ENCODE measurements around the gene BRINP2.

BRINP2 gene
- total RNA-seq: 0 reads per million in 9 experiments

GRCh38 chr1:177170756-177171535 lies at the start of gene BRINP2:
BRINP2 (plus strand) TSS chr1:177170958; CDS start chr1:177229877, 58,919 bp downstream.
- Mint-ChIP-seq H3K27me3 (peaks cover 0 to 5% of the 10 kb centered on the region in 2 donors), H3K4me3 (no peak within 1 kb of the TSS), H3K9me3 (peaks cover 0 to 2% of the 10 kb centered on the region in 2 donors), H3K4me1 (ENCODE audit: low read depth in 2 of 2) (no peaks in the 10 kb centered on the region), H3K27ac (no peak within 1 kb of the TSS), H3K36me3 (ENCODE audit: insufficient read depth) (no peaks in the 10 kb centered on the region)
- no peak for ATAC-seq (replicated peaks)
- no peak for DNase-seq

GRCh38 chr1:177122461-177123251 lies 48.1 kb upstream of the BRINP2 start:
- ATAC-seq (replicated peaks) (no peak), DNase-seq (no peak)
- H3K9me3 Mint-ChIP-seq: peaks cover 4 to 26% of the 10 kb centered on the region in 2 donors

DNA sequence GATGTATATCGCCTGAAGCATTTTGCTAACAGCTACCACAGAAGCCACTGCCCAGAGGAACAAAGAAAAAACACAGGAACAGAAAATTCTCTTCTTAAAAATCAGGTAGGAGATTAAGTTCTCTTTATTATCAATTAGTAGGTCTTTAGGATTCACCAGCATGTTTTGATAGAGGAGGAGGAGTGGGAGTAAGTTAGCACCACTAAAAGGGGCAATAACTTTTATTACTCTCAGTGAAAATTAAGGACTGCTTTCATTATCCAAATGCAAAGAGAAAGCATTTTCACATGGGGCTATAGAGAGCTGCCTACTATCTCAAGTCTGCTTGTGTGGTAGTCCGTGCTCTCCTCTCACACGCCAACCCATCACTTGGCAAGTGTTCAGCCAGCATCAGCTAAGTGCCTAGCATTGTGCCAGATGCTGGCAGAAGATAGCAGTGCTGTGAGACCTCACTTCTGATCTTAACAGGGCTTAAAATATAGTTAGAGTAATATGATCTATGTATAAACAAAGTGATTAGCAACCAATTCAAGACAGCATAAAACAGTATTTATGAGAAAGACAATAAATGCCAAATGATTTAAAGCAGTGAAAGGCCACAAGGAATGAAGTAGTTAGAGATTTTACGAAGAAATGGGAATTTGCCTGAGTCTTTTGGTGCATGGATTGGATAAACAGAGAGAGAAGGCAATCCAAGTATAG lies 46.0 kb upstream of the BRINP2 start:
- Mint-ChIP-seq H3K9me3 (peaks cover 4 to 36% of the 10 kb centered on the region in 2 donors), H3K36me3 (ENCODE audit: insufficient read depth) (no peaks in the 10 kb centered on the region), H3K4me3 (no peak overlapping the region), H3K27me3 (peaks cover 0 to 6% of the 10 kb centered on the region in 2 donors), H3K27ac (no peak overlapping the region), H3K4me1 (ENCODE audit: low read depth in 2 of 2) (no peaks in the 10 kb centered on the region)
- DNase-seq: no peak
- ATAC-seq (replicated peaks): no peak

More at GRCh38 chr1:177122461-177123251, 48.1 kb upstream of the BRINP2 start:
- H3K27ac Mint-ChIP-seq: no peak overlapping the region
- H3K4me3 Mint-ChIP-seq: no peak overlapping the region
- no peaks in the 10 kb centered on the region for H3K36me3 Mint-ChIP-seq (ENCODE audit: insufficient read depth)
- H3K4me1 Mint-ChIP-seq (ENCODE audit: low read depth in 2 of 2): no peaks in the 10 kb centered on the region
- peaks cover 0 to 6% of the 10 kb centered on the region in 2 donors for H3K27me3 Mint-ChIP-seq

DNA sequence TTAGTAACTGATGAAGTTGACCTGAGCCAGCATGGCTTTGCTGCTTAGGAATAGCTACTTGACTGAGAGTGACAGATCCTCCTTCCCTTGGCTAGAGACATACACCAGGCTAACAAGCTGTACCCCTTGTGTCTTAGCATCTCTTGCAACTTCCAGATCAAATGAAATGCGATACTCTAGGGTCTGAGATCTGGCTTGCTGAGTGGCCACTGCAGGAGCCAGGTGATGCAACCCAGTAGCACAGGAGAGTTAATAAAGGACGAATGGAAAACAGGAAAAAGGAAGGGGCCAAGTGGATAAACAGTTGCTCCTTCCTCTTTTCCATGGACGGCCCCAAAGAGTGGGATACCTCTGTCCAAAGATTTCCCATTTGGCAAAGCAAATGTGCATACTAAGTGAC lies 44.5 kb upstream of the BRINP2 start:
- Mint-ChIP-seq H3K36me3 (ENCODE audit: insufficient read depth) (no peaks in the 10 kb centered on the region), H3K27ac (no peak overlapping the region), H3K27me3 (peaks cover 0 to 6% of the 10 kb centered on the region in 2 donors), H3K4me3 (no peak overlapping the region), H3K9me3 (peaks cover 4 to 36% of the 10 kb centered on the region in 2 donors), H3K4me1 (ENCODE audit: low read depth in 2 of 2) (no peaks in the 10 kb centered on the region)
- no peak for ATAC-seq (replicated peaks)
- no peak for DNase-seq

GRCh38 chr1:177128665-177129281 lies 42.0 kb upstream of the BRINP2 start:
- Mint-ChIP-seq H3K27me3 (no peaks in the 10 kb centered on the region), H3K9me3 (peaks cover 2 to 18% of the 10 kb centered on the region in 2 donors), H3K36me3 (ENCODE audit: insufficient read depth) (no peaks in the 10 kb centered on the region), H3K4me1 (ENCODE audit: low read depth in 2 of 2) (no peaks in the 10 kb centered on the region), H3K27ac (no peak overlapping the region), H3K4me3 (no peak overlapping the region)
- ATAC-seq (replicated peaks): no peak
- DNase-seq: no peak

DNA sequence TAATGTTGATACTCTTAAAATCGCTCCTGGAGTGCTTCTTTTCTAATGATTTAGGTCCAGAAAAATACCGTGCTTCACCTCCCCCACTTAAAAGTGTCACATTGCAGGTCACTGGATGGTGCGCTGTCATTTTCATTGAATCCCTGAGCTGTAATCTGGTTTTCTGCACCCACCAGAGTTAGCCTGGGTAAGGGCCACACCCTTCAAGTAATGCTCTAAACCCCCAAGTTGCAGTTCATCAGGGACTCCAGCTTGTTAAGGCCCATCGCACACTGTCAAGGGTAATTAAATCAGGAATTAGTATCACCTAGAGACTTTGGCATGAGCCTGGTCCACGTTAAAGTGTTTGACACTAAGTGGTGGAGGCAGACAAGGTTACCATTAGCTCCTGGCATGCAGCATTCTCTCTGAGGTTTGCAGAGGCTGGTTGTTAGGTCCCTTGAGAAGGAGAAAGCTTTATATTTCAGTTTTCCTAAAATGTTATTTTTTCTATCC lies 40.3 kb upstream of the BRINP2 start:
- Mint-ChIP-seq H3K9me3 (peaks cover 6 to 23% of the 10 kb centered on the region in 2 donors), H3K27ac (no peak overlapping the region), H3K4me3 (no peak overlapping the region), H3K36me3 (ENCODE audit: insufficient read depth) (no peaks in the 10 kb centered on the region), H3K27me3 (no peaks in the 10 kb centered on the region), H3K4me1 (ENCODE audit: low read depth in 2 of 2) (no peaks in the 10 kb centered on the region)
- DNase-seq (no peak), ATAC-seq (replicated peaks) (no peak)

DNA sequence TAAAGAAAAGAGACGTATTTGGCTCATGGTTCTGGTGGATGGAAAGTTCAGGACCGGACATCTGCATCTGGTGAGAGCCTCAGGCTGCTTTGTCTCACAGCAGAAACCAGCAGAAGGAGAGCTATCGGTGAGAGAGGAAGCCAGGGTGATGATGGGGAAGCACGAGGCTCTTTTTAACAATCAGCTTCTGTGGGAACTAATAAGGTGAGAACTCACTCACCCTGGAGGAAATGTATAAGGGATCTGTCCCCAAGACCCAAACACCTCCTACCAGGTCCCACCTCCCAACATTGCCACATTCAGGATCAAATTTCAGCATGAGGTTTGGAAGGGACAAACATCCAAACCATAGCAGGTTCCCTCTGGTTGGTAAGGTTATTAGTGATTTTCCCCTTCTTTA lies 39.0 kb upstream of the BRINP2 start:
- no peak overlapping the region for H3K4me3 Mint-ChIP-seq
- ATAC-seq (replicated peaks) (no peak), DNase-seq (no peak)
- no peaks in the 10 kb centered on the region for H3K4me1 Mint-ChIP-seq (ENCODE audit: low read depth in 2 of 2)
- no peak overlapping the region for H3K27ac Mint-ChIP-seq
- H3K27me3 Mint-ChIP-seq: no peaks in the 10 kb centered on the region
- no peaks in the 10 kb centered on the region for H3K36me3 Mint-ChIP-seq (ENCODE audit: insufficient read depth)
- peaks cover 6 to 15% of the 10 kb centered on the region in 2 donors for H3K9me3 Mint-ChIP-seq

DNA sequence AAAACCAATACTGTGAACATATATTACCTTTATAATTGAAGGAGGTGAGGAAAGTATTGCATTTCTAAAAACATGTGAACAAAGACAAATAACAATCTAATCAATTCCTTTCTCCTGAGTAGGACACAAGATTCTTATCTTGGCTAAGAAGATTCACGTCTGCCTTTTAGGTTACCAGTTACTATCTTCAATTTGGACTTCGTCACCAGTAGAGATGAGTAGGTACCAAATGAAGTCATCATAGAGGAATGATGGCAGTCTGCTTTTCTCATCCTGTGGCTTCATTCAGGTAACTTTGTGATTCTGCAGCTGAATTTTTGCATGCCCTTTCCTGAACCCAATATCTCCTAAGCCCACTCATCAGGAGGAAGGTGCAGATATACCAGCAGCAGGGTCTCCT lies 38.6 kb upstream of the BRINP2 start:
- H3K4me1 Mint-ChIP-seq (ENCODE audit: low read depth in 2 of 2): no peaks in the 10 kb centered on the region

GRCh38 chr1:177133977-177134538 lies 36.7 kb upstream of the BRINP2 start:
- H3K4me3 Mint-ChIP-seq: no peak overlapping the region
- no peak overlapping the region for H3K27ac Mint-ChIP-seq
- H3K27me3 Mint-ChIP-seq: no peaks in the 10 kb centered on the region
- no peaks in the 10 kb centered on the region for H3K36me3 Mint-ChIP-seq (ENCODE audit: insufficient read depth)
- ATAC-seq (replicated peaks): no peak
- no peak for DNase-seq
- H3K9me3 Mint-ChIP-seq: peaks cover 9 to 13% of the 10 kb centered on the region in 2 donors
- no peaks in the 10 kb centered on the region for H3K4me1 Mint-ChIP-seq (ENCODE audit: low read depth in 2 of 2)

More for the DNA sequence above, 38.6 kb upstream of the BRINP2 start:
- no peaks in the 10 kb centered on the region for H3K27me3 Mint-ChIP-seq
- H3K9me3 Mint-ChIP-seq: peaks cover 7 to 15% of the 10 kb centered on the region in 2 donors
- no peak overlapping the region for H3K27ac Mint-ChIP-seq
- H3K36me3 Mint-ChIP-seq (ENCODE audit: insufficient read depth): no peaks in the 10 kb centered on the region
- ATAC-seq (replicated peaks) (no peak), DNase-seq (no peak)
- H3K4me3 Mint-ChIP-seq: no peak overlapping the region

GRCh38 chr1:177135250-177135649 lies 35.5 kb upstream of the BRINP2 start:
- H3K9me3 Mint-ChIP-seq: peaks cover 5 to 13% of the 10 kb centered on the region in 2 donors
- DNase-seq (no peak), ATAC-seq (replicated peaks) (no peak)
- H3K36me3 Mint-ChIP-seq (ENCODE audit: insufficient read depth): no peaks in the 10 kb centered on the region
- H3K4me1 Mint-ChIP-seq (ENCODE audit: low read depth in 2 of 2): no peaks in the 10 kb centered on the region
- H3K27ac Mint-ChIP-seq: no peak overlapping the region
- H3K27me3 Mint-ChIP-seq: no peaks in the 10 kb centered on the region
- no peak overlapping the region for H3K4me3 Mint-ChIP-seq

- Mint-ChIP-seq H3K27ac (no peak overlapping the region), H3K4me1 (ENCODE audit: low read depth in 2 of 2) (no peaks in the 10 kb centered on the region), H3K9me3 (peaks cover 5 to 13% of the 10 kb centered on the region in 2 donors), H3K4me3 (no peak overlapping the region), H3K27me3 (no peaks in the 10 kb centered on the region), H3K36me3 (ENCODE audit: insufficient read depth) (no peaks in the 10 kb centered on the region)
- no peak for ATAC-seq (replicated peaks)
- DNase-seq: no peak
These were observed 32.9 kb upstream of the BRINP2 start for GRCh38 chr1:177137814-177138213.

GRCh38 chr1:177138347-177138746 lies 32.4 kb upstream of the BRINP2 start:
- no peak for ATAC-seq (replicated peaks)
- Mint-ChIP-seq H3K27ac (no peak overlapping the region), H3K4me1 (ENCODE audit: low read depth in 2 of 2) (no peaks in the 10 kb centered on the region), H3K27me3 (no peaks in the 10 kb centered on the region), H3K9me3 (peaks cover 5 to 13% of the 10 kb centered on the region in 2 donors), H3K36me3 (ENCODE audit: insufficient read depth) (no peaks in the 10 kb centered on the region), H3K4me3 (no peak overlapping the region)
- DNase-seq: no peak

DNA sequence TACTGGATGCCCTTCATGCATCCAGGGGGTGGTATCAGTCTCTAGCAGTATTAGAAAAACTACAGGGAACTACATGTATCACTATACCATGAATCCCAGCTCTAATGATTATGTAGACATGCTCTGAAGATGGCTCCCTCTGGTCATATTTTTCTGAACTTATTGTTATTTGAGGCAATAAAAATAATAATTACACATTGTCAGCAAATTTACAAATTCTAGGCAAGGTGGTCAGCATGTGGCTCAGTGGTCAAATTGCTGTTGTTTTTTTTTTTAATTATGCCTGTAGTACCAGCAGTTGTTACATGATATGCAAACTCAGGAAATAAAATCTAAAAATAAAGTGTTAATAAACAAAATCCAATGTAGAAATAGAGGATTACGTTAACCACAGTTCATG lies 28.7 kb upstream of the BRINP2 start:
- Mint-ChIP-seq H3K9me3 (peaks cover 0 to 7% of the 10 kb centered on the region in 2 donors), H3K27ac (no peak overlapping the region), H3K4me3 (no peak overlapping the region), H3K36me3 (ENCODE audit: insufficient read depth) (no peaks in the 10 kb centered on the region), H3K4me1 (ENCODE audit: low read depth in 2 of 2) (no peaks in the 10 kb centered on the region), H3K27me3 (no peaks in the 10 kb centered on the region)
- ATAC-seq (replicated peaks) (no peak), DNase-seq (no peak)

All from effector memory CD8-positive, alpha-beta T cell (primary cell).